Measurements from ENCODE around the gene GLT6D1. TPM values are rescaled to one million over a fixed set of nuclear protein-coding genes. Genes with fewer than 3 reads are reported as not detected.

GLT6D1 gene
- total RNA-seq, 4 donors from 2014 or later: not detected

DNA sequence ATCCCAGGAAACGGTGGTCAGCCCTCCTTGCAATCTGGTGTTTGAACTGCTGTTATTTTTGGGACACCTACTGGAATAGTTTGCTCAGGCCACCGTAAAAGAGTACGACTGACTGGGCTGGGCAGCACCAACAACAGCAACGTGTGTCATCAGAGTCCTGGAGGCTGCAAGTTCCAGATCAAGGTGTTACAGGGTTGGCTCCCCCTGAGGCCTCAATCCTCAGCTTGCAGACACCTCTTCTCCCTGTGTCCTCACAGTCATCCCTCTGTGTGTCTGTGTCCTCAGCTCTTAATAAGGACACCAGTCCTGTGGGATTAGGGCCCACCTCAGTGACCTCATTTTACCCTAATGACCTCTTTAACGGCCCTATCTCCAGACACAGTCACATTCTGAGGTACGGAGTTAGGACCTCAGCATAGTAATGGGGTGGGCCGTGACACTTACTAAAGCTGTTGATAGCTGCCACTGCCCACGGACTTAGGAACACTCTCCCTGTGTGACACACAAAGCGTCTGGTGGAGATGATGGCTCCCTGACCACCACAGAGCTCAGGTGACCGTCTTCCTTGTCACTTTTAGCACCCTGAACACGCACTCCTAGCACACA lies 16.8 kb downstream of the GLT6D1 start:
- Histone ChIP-seq H3K36me3 (no peaks in the 10 kb centered on the region), H3K9me3 (peaks cover 7% of the 10 kb centered on the region), H3K4me3 (no peak overlapping the region), H3K27me3 (peaks cover 26% of the 10 kb centered on the region), H3K4me1 (no peaks in the 10 kb centered on the region), H3K27ac (no peak overlapping the region)
- no peak for DNase-seq (ENCODE audit: low spot score in 2 of 2)
- TF ChIP-seq POLR2A (IDR thresholded peaks at IDR 0.05) (no peak), EP300 (IDR thresholded peaks at IDR 0.05) (no peak), POLR2AphosphoS5 (IDR thresholded peaks at IDR 0.05) (no peak)
- TF ChIP-seq, protein P1, sequence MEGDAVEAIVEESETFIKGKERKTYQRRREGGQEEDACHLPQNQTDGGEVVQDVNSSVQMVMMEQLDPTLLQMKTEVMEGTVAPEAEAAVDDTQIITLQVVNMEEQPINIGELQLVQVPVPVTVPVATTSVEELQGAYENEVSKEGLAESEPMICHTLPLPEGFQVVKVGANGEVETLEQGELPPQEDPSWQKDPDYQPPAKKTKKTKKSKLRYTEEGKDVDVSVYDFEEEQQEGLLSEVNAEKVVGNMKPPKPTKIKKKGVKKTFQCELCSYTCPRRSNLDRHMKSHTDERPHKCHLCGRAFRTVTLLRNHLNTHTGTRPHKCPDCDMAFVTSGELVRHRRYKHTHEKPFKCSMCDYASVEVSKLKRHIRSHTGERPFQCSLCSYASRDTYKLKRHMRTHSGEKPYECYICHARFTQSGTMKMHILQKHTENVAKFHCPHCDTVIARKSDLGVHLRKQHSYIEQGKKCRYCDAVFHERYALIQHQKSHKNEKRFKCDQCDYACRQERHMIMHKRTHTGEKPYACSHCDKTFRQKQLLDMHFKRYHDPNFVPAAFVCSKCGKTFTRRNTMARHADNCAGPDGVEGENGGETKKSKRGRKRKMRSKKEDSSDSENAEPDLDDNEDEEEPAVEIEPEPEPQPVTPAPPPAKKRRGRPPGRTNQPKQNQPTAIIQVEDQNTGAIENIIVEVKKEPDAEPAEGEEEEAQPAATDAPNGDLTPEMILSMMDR (IDR thresholded peaks at IDR 0.05): no peak
- 66% methylated on average over 10 of the region's 11 CpGs for WGBS

DNA sequence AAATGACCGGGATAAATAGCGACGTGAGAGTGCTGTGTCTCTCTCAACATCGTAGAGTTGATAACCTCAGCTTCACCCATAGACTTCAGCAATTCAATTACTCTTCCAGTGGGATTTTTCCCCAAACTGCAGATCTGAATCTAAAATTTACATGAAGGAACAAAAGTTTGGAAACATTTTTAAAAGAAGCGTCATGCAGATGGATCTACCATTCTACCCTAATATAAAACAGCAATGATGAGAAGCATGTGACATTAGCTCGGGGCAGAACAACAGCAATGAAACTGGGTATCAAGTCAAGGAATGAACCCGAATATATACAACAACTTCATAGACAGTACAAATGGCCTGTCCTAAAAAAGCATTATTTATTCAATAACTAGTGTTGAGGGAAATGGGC lies 18.8 kb downstream of the GLT6D1 start:
- H3K27me3 ChIP-seq: peaks cover 38% of the 10 kb centered on the region
- 70% methylated on average over 7 of the region's 7 CpGs for WGBS

DNA sequence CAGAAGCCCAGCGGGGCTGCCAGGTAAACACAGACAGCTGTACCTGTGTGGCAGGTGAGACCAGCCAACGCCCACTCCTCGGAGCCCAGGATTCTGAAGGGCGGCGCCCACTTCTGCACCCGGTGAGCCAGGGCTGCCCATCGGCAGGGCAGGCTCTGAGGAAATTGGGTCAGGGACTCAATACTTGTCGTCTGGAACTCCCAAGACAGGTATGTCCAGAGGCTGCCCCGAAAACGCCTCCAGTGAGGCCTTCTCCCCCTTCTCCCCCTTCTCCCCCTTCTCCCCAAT lies 19.8 kb downstream of the GLT6D1 start:
- 52% methylated on average over 9 of the region's 10 CpGs for WGBS
- Histone ChIP-seq H3K36me3 (no peaks in the 10 kb centered on the region), H3K27ac (no peak overlapping the region), H3K27me3 (peaks cover 48% of the 10 kb centered on the region), H3K9me3 (no peaks in the 10 kb centered on the region), H3K4me1 (no peaks in the 10 kb centered on the region), H3K4me3 (no peak overlapping the region)
- TF ChIP-seq, protein P1 (IDR thresholded peaks at IDR 0.05): no peak
- TF ChIP-seq POLR2AphosphoS5 (IDR thresholded peaks at IDR 0.05): no peak
- no peak for TF ChIP-seq EP300 (IDR thresholded peaks at IDR 0.05)
- no peak for TF ChIP-seq POLR2A (IDR thresholded peaks at IDR 0.05)
- no peak for DNase-seq (ENCODE audit: low spot score in 2 of 2)

More for the DNA sequence above, 18.8 kb downstream of the GLT6D1 start:
- DNase-seq (ENCODE audit: low spot score in 2 of 2): no peak
- H3K36me3 ChIP-seq: no peaks in the 10 kb centered on the region
- H3K9me3 ChIP-seq: no peaks in the 10 kb centered on the region
- no peak overlapping the region for H3K4me3 ChIP-seq
- TF ChIP-seq, protein P1 (IDR thresholded peaks at IDR 0.05): no peak
- TF ChIP-seq POLR2A (IDR thresholded peaks at IDR 0.05): no peak
- TF ChIP-seq EP300 (IDR thresholded peaks at IDR 0.05): no peak
- no peak for TF ChIP-seq POLR2AphosphoS5 (IDR thresholded peaks at IDR 0.05)
- no peak overlapping the region for H3K27ac ChIP-seq
- no peaks in the 10 kb centered on the region for H3K4me1 ChIP-seq

DNA sequence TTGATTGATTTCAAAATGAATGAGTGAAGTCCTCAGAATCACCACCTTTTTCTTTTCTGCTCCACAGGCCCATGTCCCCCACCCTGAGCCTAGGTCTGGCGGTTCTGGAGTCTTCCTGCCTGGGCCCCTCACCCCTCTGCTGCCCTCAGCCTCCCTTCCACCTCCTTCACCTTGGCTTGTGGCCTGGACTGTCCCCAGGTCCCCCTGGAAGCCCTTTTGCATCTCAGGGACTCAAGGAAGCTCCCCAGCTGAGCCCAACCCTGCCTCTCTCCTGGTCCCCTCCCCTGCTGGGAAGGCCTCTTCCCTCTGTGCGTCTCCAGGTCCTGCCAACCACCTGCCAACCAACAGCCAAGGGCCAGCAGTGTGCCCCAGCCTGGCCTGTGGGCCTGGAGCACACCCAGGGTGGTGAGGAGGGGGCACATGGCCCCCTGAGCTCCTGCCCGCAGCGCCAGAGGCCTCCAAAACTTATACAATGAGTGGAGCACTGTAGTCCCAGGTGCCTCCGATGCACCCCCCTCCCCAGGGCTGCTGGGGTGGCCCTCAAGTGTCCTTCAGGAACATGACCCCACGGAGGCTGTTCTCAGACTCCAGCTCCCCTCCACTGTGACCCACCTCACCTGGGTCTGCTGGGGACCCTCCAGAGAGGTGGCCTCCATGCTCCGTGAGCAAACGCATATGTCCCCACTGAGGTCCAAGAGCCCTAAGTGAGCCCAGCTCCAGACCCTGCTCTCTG lies 20.3 kb downstream of the GLT6D1 start:
- Histone ChIP-seq H3K4me3 (no peak overlapping the region), H3K4me1 (no peaks in the 10 kb centered on the region), H3K27ac (no peak overlapping the region), H3K27me3 (peaks cover 48% of the 10 kb centered on the region), H3K36me3 (no peaks in the 10 kb centered on the region), H3K9me3 (no peaks in the 10 kb centered on the region)
- no peak for DNase-seq (ENCODE audit: low spot score in 2 of 2)
- WGBS: 48% methylated on average over 2 of the region's 8 CpGs
- TF ChIP-seq EP300 (IDR thresholded peaks at IDR 0.05) (no peak), POLR2AphosphoS5 (IDR thresholded peaks at IDR 0.05) (no peak), POLR2A (IDR thresholded peaks at IDR 0.05) (no peak)
- TF ChIP-seq, protein P1 (IDR thresholded peaks at IDR 0.05): no peak

DNA sequence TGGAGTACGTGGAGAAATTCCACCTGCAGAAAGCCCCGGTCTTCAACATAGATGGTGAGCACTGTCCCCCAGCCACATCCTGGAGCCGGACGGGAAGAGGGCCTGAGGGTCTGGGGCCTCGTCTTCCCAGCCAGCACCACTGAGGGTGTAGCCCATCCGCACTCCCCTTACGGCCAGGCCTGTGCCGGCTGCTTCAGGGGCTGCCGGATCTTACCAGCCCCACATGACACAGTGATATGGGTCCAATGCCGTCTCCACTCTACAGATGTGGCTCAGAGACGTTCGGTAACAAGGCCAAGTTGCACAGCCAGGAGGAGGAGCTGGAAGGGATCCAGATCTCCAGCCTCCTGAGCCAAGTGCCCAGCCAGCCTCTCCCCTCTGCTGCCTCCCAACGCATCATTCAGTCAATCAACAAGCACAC lies 21.3 kb downstream of the GLT6D1 start:
- Histone ChIP-seq H3K9me3 (no peaks in the 10 kb centered on the region), H3K27ac (no peak overlapping the region), H3K4me3 (no peak overlapping the region), H3K27me3 (peaks cover 57% of the 10 kb centered on the region), H3K4me1 (no peaks in the 10 kb centered on the region), H3K36me3 (no peaks in the 10 kb centered on the region)
- TF ChIP-seq POLR2A (IDR thresholded peaks at IDR 0.05) (no peak), POLR2AphosphoS5 (IDR thresholded peaks at IDR 0.05) (no peak), EP300 (IDR thresholded peaks at IDR 0.05) (no peak)
- TF ChIP-seq, protein P1 (IDR thresholded peaks at IDR 0.05): no peak
- 92% methylated on average over 5 of the region's 13 CpGs for WGBS
- DNase-seq (ENCODE audit: low spot score in 2 of 2): peak in 1 of 2 donors; percentile 51

Data from suprapubic skin (tissue), 4 donors.